Ectodermal cell (in vitro differentiated cells): ENCODE measurements around the gene PTPN3.
"Not testable (repeated sequence)": the region's sequence is repeated elsewhere in the genome, so short reads cannot be mapped to it uniquely, and the experiment has no call there.

Experiments
- H3K27ac ChIP-seq: 2 replicates; pipeline ENCODE4 v1.7.0; 2013; ENCODE audit warnings: mild to moderate bottlenecking, low read depth, low read length; ENCODE audit not compliant: insufficient read depth, poor library complexity, severe bottlenecking
- H3K27me3 ChIP-seq: 2 replicates; pipeline ENCODE4 v1.7.0; 2013; ENCODE audit warnings: mild to moderate bottlenecking, low read length; ENCODE audit not compliant: insufficient read depth, control insufficient read depth, poor library complexity, severe bottlenecking
- H3K36me3 ChIP-seq: one replicate; pipeline ENCODE4 v1.7.0; 2013; ENCODE audit warnings: low read length; ENCODE audit not compliant: control insufficient read depth, insufficient read depth
- H3K4me1 ChIP-seq: one replicate; pipeline ENCODE4 v1.7.0; 2013; ENCODE audit warnings: low read length; ENCODE audit not compliant: control insufficient read depth, insufficient read depth
- H3K4me3 ChIP-seq: 2 replicates; pipeline ENCODE4 v1.7.0; 2013; ENCODE audit warnings: low read depth, low read length, control low read depth; ENCODE audit not compliant: insufficient read depth
- H3K9me3 ChIP-seq: 2 replicates; pipeline ENCODE4 v1.7.0; 2013; ENCODE audit warnings: mild to moderate bottlenecking, low read length, moderate library complexity; ENCODE audit not compliant: control insufficient read depth
- WGBS, 2 experiments: methylation state at CpG; one replicate each; pipeline ENCODE4 v1.1.7; 2013; ENCODE audit warnings: missing lambda C conversion rate in 2 of 2; 5-methylcytosine and 5-hydroxymethylcytosine counted together

The PTPN3 gene

DNA sequence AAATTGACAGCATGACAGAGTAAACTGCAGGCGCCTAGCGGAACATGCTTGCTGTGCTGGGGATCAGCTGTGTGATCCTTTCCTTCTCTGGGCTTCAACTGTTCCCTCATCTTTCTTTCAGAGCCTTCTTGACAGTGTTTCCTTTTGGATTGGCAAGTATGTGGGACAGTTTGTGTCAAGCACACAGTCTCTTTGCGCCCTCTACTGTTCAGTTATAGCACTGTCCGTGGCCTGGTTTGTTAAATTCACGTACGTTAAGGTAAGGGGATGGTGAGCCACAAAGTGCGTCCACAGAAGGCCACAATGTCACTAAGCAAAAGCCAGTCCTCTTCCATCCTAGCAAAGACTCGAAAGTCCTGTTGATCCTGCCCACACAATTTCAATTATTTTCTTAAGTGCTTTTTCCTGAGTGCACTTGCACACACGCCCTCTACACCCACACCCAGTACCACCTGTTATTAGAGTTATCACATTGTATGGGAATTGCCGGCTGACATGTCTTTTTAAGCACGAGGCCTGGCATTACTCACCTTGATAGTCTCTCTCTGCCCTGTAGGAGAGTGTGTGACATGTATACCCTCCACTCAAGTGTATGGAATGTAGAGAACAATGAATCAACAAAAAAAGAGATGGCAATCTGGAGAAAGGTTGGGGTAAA is 22.5 kb upstream of the PTPN3 start:
- Histone ChIP-seq H3K36me3 (no peaks in the 10 kb centered on the region), H3K4me1 (peaks cover 4% of the 10 kb centered on the region), H3K27ac (no peak overlapping the region), H3K27me3 (no peaks in the 10 kb centered on the region), H3K9me3 (no peaks in the 10 kb centered on the region), H3K4me3 (no peak overlapping the region)
- WGBS, 2 experiments = 35% methylated on average over 11 of the region's 11 CpGs

- WGBS, 2 experiments = 88 to 93% methylated on average over 5 of the region's 5 CpGs
- Histone ChIP-seq H3K4me3 (no peak overlapping the region), H3K4me1 (peaks cover 4% of the 10 kb centered on the region), H3K27me3 (no peaks in the 10 kb centered on the region), H3K27ac (no peak overlapping the region), H3K36me3 (no peaks in the 10 kb centered on the region), H3K9me3 (no peaks in the 10 kb centered on the region)
Observed at GRCh38 chr9:109519366-109519765, 21.3 kb upstream of the PTPN3 start.

GRCh38 chr9:109518621-109519335 is 20.7 kb upstream of the PTPN3 start:
- Histone ChIP-seq H3K27me3 (no peaks in the 10 kb centered on the region), H3K27ac (no peak overlapping the region), H3K4me1 (peaks cover 4% of the 10 kb centered on the region), H3K36me3 (no peaks in the 10 kb centered on the region), H3K9me3 (no peaks in the 10 kb centered on the region), H3K4me3 (no peak overlapping the region)
- 96% methylated on average over 4 of the region's 4 CpGs for WGBS, 2 experiments

DNA sequence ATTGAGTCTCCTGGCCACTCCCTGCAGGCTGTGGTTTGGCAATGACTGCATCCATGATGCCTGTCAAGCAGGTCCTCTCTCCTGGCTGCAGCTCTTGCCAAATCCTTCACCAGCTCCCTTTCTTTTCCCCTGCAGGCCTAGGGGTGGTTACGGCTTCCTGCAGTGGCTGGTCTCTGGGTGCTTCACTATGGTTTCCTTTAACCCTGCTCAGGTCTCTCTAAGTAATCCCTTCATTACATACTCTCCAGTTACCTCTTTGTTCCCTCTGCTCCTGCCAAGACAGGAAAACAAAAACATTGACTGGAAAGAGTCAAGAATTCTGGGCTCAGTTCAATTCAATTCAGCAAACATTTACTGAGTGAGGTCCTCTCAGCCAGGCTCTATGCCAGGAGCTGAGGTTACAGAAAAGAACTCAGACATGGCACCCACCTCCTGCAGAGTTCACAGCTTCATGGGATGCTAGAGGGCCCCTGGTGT is 19.8 kb upstream of the PTPN3 start:
- WGBS, 2 experiments = 69 to 85% methylated on average over 1 of the region's 1 CpG
- Histone ChIP-seq H3K4me1 (peaks cover 4% of the 10 kb centered on the region), H3K9me3 (no peaks in the 10 kb centered on the region), H3K27me3 (no peaks in the 10 kb centered on the region), H3K36me3 (no peaks in the 10 kb centered on the region), H3K27ac (no peak overlapping the region), H3K4me3 (no peak overlapping the region)

DNA sequence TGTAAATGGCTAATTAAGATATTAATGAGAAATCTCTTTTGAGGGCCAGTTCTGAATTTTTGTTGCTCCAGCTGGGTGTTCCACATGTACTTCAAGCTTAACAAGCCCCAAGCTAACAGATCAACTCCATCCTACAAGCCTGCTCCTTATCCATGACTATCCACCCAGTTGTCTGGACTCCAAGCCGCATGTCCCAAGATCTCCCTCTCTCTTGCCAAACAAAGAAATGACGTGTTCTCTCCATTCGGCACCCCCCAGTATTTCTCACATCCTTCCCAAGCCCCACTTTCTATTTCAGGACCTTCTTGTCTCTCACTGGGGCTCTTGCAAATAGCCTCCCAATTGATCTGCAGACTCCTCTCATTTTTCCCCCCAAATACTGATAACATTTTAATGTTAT is 15.8 kb upstream of the PTPN3 start:
- Histone ChIP-seq H3K36me3 (no peaks in the 10 kb centered on the region), H3K4me3 (no peak overlapping the region), H3K4me1 (peaks cover 4% of the 10 kb centered on the region), H3K9me3 (no peaks in the 10 kb centered on the region), H3K27me3 (no peaks in the 10 kb centered on the region), H3K27ac (no peak overlapping the region)
- WGBS, 2 experiments = 91 to 93% methylated on average over 3 of the region's 3 CpGs

- no peaks in the 10 kb centered on the region for H3K27me3 ChIP-seq
- no peaks in the 10 kb centered on the region for H3K4me1 ChIP-seq
- no peak overlapping the region for H3K4me3 ChIP-seq
- no peaks in the 10 kb centered on the region for H3K9me3 ChIP-seq
- no peaks in the 10 kb centered on the region for H3K36me3 ChIP-seq
- H3K27ac ChIP-seq = no peak overlapping the region
- WGBS, 2 experiments = 92 to 95% methylated on average over 3 of the region's 4 CpGs
Observed at GRCh38 chr9:109512170-109512756, 14.2 kb upstream of the PTPN3 start.

DNA sequence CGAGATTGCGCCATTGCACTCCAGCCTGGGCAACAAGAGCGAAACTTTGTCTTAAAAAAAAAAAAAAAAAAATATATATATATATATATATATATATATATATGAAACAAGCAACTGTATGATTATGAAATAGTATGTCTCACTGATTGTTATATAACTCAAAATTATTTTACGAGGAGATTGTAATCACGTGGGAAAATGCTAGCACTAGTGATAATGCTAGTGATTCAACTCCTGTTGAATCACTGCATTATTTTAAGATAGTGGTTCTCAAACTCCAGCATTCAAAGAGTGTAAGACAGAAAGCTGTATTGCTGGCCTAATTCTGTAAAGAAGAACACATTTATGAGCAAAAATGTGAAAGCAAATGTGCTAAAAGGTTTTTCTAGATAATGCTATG is 12.4 kb upstream of the PTPN3 start:
- Histone ChIP-seq H3K4me1 (no peaks in the 10 kb centered on the region), H3K27ac (no peak overlapping the region), H3K36me3 (no peaks in the 10 kb centered on the region), H3K4me3 (no peak overlapping the region), H3K27me3 (no peaks in the 10 kb centered on the region), H3K9me3 (no peaks in the 10 kb centered on the region)
- 85 to 100% methylated on average over 1 to 4 of the region's 5 CpGs for WGBS, 2 experiments

- not testable (repeated sequence) for H3K27me3 ChIP-seq, H3K4me1 ChIP-seq, H3K9me3 ChIP-seq, H3K4me3 ChIP-seq, H3K27ac ChIP-seq, H3K36me3 ChIP-seq
- WGBS, 2 experiments = 90 to 97% methylated on average over 4 of the region's 4 CpGs
Observed at GRCh38 chr9:109510042-109510441, 11.9 kb upstream of the PTPN3 start.

- Histone ChIP-seq H3K4me1 (no peaks in the 10 kb centered on the region), H3K27ac (no peak overlapping the region), H3K4me3 (no peak overlapping the region), H3K9me3 (no peaks in the 10 kb centered on the region), H3K27me3 (no peaks in the 10 kb centered on the region), H3K36me3 (no peaks in the 10 kb centered on the region)
- WGBS, 2 experiments = 61 to 73% methylated on average over 3 to 4 of the region's 4 CpGs
Observed at GRCh38 chr9:109509611-109510010, 11.5 kb upstream of the PTPN3 start.

DNA sequence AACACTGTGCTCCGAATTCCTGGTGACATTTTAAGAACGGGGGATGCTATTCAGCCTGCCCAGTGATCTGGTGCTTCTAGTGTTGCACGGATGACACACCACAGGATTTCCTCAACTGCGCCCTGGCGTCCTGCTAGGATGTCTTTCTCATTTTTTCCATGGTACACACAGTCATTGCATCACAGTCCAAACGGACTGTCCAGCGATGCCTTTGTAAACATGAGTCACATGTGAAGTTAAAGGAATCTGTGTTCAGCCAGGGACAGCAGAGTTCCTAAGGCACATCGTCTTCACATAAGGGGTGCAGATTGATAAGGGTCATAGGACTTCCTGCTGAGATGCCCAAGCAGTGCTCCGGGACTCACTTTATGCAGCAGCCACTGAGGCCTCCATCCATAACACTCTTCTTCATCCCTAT is 9.3 kb upstream of the PTPN3 start:
- WGBS, 2 experiments = 92 to 93% methylated on average over 9 of the region's 9 CpGs
- H3K27me3 ChIP-seq = peaks cover 2% of the 10 kb centered on the region
- no peaks in the 10 kb centered on the region for H3K36me3 ChIP-seq
- no peaks in the 10 kb centered on the region for H3K9me3 ChIP-seq
- no peak overlapping the region for H3K4me3 ChIP-seq
- no peaks in the 10 kb centered on the region for H3K4me1 ChIP-seq
- no peak overlapping the region for H3K27ac ChIP-seq
